AG10803 (cell line): Measurements from ENCODE around the gene RPL9.
A peak's percentile ranks its signal among the peaks of the same experiment; 100 is the strongest.

ENCODE experiments used
- DNase-seq: peaks from one replicate; pipeline ENCODE4 v3.0.0; 2010; ENCODE audit warnings: low read depth
- H3K4me3 ChIP-seq: 2 replicates; pipeline ENCODE4 v1.5.1; 2011; ENCODE audit warnings: mild to moderate bottlenecking, low read length, control low read depth
- TF ChIP-seq, protein P1 (sequence below): conservative IDR thresholded peaks from 2 replicates; pipeline ENCODE4 v1.5.1; 2011; ENCODE audit warnings: mild to moderate bottlenecking, low read length, control low read depth, inconsistent platforms

Gene RPL9

DNA sequence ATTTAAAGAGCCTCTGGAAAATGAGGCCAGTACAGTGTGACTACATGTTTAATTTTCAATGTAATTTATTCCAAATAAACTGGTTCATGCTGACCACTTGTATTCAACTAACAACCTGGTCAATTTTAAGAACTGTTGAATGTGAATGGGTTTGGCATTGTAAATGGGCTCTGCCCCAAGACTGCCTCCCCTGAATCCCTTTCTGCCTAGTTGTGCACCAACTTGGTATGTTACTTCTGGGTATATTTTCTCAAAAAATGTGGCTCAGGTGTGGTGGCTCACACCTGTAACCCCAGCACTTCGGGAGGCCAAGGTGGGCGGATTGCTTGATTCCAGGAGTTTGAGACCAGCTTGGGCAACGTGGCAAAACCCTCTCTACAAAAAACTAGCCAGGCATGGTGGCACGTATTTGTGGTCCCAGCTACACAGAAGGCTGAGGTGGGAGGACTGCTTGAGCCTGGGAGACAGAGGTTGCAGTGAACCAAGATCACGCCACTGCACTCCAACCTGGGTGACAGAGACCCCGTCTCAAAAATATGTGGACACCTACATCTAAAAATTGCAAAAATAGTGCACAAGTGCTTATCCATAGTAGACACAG, 7.2 kb downstream of the RPL9 start:
- TF ChIP-seq, protein P1, sequence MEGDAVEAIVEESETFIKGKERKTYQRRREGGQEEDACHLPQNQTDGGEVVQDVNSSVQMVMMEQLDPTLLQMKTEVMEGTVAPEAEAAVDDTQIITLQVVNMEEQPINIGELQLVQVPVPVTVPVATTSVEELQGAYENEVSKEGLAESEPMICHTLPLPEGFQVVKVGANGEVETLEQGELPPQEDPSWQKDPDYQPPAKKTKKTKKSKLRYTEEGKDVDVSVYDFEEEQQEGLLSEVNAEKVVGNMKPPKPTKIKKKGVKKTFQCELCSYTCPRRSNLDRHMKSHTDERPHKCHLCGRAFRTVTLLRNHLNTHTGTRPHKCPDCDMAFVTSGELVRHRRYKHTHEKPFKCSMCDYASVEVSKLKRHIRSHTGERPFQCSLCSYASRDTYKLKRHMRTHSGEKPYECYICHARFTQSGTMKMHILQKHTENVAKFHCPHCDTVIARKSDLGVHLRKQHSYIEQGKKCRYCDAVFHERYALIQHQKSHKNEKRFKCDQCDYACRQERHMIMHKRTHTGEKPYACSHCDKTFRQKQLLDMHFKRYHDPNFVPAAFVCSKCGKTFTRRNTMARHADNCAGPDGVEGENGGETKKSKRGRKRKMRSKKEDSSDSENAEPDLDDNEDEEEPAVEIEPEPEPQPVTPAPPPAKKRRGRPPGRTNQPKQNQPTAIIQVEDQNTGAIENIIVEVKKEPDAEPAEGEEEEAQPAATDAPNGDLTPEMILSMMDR, result no peak
- no peak for DNase-seq
- H3K4me3 ChIP-seq, result no peak overlapping the region

DNA sequence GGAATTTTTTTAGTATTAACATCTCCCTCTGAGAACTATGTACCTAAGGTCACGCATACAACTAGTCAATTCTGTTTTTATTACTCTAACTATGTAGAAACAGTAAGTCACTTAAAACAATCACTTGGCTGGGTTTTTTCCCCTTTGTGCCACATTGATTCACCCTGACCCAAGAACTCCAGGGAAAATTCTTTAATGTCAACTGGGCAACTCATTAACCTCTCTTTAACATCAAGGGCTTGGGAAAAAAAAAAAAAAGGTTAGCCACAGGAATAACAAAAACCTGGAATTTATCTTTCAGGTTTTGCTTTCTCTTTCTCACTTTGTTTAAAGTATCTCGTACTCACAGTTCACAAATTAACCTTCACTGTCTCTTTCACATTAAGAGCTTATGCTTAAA, 8.1 kb downstream of the RPL9 start:
- H3K4me3 ChIP-seq, result no peak overlapping the region
- TF ChIP-seq, protein P1, result no peak
- DNase-seq, result no peak

DNA sequence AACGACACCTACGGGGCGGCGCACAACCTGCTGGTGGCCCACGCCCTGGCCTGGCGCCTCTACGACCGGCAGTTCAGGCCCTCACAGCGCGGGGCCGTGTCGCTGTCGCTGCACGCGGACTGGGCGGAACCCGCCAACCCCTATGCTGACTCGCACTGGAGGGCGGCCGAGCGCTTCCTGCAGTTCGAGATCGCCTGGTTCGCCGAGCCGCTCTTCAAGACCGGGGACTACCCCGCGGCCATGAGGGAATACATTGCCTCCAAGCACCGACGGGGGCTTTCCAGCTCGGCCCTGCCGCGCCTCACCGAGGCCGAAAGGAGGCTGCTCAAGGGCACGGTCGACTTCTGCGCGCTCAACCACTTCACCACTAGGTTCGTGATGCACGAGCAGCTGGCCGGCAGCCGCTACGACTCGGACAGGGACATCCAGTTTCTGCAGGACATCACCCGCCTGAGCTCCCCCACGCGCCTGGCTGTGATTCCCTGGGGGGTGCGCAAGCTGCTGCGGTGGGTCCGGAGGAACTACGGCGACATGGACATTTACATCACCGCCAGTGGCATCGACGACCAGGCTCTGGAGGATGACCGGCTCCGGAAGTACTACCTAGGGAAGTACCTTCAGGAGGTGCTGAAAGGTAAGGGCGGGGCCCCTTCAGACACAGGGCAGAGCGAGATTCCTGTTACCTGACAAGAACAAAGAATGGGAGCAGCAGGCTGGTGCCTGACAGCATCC, 11.7 kb downstream of the RPL9 start:
- TF ChIP-seq, protein P1, result peak; percentile 32
- H3K4me3 ChIP-seq, result peak overlapping the region; percentile 50
- DNase-seq, result peak; percentile 40

DNA sequence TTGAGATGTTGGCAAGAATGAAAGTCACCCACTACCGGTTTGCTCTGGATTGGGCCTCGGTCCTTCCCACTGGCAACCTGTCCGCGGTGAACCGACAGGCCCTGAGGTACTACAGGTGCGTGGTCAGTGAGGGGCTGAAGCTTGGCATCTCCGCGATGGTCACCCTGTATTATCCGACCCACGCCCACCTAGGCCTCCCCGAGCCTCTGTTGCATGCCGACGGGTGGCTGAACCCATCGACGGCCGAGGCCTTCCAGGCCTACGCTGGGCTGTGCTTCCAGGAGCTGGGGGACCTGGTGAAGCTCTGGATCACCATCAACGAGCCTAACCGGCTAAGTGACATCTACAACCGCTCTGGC, 12.3 kb downstream of the RPL9 start:
- TF ChIP-seq, protein P1, result no peak
- DNase-seq, result no peak
- H3K4me3 ChIP-seq, result peak overlapping the region; percentile 50

DNA sequence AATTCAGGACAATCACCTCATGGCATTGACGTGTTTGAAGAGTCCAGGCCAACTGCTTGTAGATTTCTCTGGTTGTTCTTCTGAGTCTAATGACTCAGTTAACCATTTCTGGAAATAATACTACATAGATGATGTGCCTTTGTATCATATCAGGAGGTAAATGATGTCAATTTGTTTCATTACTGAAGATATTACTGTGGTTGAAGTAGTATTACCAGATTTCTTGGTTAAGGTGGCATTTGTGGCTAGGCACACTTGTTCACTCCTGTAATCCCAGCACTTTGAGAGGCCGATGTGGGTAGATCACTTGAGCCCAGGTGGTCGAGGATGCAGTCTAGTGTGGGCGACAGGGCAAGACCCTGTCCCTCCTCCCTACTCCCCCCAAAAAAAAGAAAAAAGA, 15.7 kb downstream of the RPL9 start:
- no peak for DNase-seq
- H3K4me3 ChIP-seq, result no peak overlapping the region
- TF ChIP-seq, protein P1, result no peak

DNA sequence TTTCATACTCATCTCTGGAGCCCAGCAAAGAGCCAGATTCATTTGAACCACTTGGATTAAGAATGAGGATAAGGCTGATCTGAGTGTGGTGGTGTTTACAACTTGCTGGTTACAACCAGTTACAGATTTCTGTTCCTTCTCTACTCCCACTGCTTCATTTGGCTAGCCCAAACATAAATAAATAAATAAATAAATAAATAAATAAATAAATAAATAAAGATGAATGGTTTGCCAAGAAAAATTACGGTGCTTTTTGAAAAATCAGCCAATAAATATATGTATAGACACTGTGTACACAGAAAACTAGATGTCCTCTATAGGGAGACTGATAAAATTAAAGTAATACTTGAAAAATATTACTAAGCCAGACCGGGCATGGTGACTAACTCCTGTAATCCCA, 17.1 kb downstream of the RPL9 start:
- H3K4me3 ChIP-seq, result no peak overlapping the region
- no peak for DNase-seq
- TF ChIP-seq, protein P1, result no peak

DNA sequence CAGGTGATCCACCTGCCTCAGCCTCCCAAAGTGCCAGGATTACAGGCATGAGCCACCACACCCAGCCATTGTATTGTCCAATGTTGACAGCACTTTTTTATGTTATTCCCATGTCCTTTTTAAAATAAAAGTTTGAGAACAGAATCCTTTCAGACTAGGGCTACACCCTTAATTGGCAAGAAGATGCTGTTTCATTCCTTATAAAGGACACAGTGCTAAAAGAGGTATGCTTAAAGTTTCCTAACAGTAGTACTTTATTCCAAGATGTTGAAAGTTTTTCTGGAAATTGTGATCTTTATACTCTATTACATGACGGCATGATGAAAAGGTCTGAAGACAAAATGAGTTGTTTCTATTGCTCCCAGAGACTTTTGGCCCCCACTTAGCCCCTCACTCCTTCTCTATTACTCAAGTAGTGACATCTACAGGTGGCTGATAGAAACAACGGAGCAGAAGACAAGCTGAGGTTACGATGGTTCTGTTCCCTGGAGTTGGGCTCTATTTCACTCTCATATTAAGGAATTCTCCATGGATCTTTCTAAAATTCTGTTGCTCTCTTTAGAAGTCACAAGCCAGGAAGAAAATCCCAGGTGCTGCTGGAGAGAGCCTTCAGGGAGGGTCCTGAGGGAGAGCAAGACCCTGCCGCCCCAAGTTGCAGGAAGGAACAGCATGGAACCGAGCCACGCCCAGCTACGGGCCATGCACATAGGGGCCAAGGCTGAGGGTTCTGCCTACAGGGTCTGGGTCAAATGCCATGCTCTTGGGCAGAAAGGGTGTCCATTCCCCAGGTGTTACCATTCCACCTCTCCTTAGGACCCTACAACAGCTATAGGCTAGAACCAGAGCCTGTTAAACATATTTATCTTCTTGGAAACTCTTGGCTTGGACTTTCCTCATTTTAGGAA, 22.8 kb downstream of the RPL9 start:
- DNase-seq, result no peak
- H3K4me3 ChIP-seq, result no peak overlapping the region
- TF ChIP-seq, protein P1, result no peak
